Endothelial cell of umbilical vein (primary cell): ENCODE results near the gene PCDH8. TPM values are rescaled to one million over a fixed set of nuclear protein-coding genes. Genes with fewer than 3 reads are reported as not detected.

Experiments
- BruUV-seq: library from RNA; stranded (reverse); fragments of 400-500 nt; replicated peaks from 2 replicates; lab custom pipeline; 2021; lab: Mats Ljungman, UMichigan
- CTCF ChIA-PET: fragments of 300-600, 350-600 bp; sonication (Branson Sonifier 250); formaldehyde crosslinking; loops from one replicate; lab custom pipeline; 2021; ENCODE audit warnings: antibody characterized with exemption, inconsistent platforms; lab: Charles Lee
- POLR2A ChIA-PET: fragments of 300-600, 350-600 bp; sonication (Branson Sonifier 250); formaldehyde crosslinking; loops from one replicate; lab custom pipeline; 2021; ENCODE audit warnings: antibody characterized with exemption, inconsistent platforms; lab: Charles Lee
- DNase-seq: peaks from one replicate; pipeline ENCODE4 v3.0.0-alpha.2; 2011; ENCODE audit warnings: low read depth, low spot score
- FAIRE-seq: peaks from 2 replicates; lab custom pipeline; 2011; peaks lifted over from hg19 to GRCh38; lab: Jason Lieb, UNC
- H2AFZ ChIP-seq: 2 replicates; pipeline ENCODE4 v1.6.0; 2012; ENCODE audit warnings: low read depth, low read length, control low read depth, inconsistent platforms
- H3K27ac ChIP-seq: 2 replicates; pipeline ENCODE4 v1.5.1; 2011; ENCODE audit warnings: low read depth, mild to moderate bottlenecking, control low read depth, low read length, moderate library complexity; ENCODE audit not compliant: insufficient read depth
- H3K27me3 ChIP-seq, 2 experiments: 2 replicates each; pipeline versions ENCODE4 v1.6.0 to v1.6.1; 2011; ENCODE audit warnings: low read length in 2 of 2, mixed read lengths in 1 of 2; ENCODE audit not compliant: control insufficient read depth in 2 of 2, insufficient read depth in 2 of 2
- H3K36me3 ChIP-seq, 2 experiments: 2 replicates in 1 of 2; 3 replicates in 1 of 2; pipeline ENCODE4 v1.5.1; 2011; ENCODE audit warnings: low read length in 2 of 2, mild to moderate bottlenecking in 1 of 2, moderate library complexity in 1 of 2; ENCODE audit not compliant: control insufficient read depth in 2 of 2, insufficient read depth in 2 of 2; ENCODE audit errors: extremely low read depth in 1 of 2
- H3K4me1 ChIP-seq: 3 replicates; pipeline ENCODE4 v1.5.1; 2011; ENCODE audit warnings: mild to moderate bottlenecking, low read length; ENCODE audit not compliant: control insufficient read depth, insufficient read depth; ENCODE audit errors: extremely low read depth
- H3K4me2 ChIP-seq: 2 replicates; pipeline ENCODE4 v1.6.1; 2011; ENCODE audit warnings: low read length, control low read depth, mixed read lengths; ENCODE audit not compliant: insufficient read depth
- H3K4me3 ChIP-seq, 3 experiments: fragments of 200-600 bp in 1 of 3; sonication (generic), shearing (Covaris generic) in 1 of 3; replicated peaks in 1 of 3; 2 replicates each; pipeline ENCODE4 v1.5.1; 2011 to 2016; ENCODE audit warnings: control low read depth in 3 of 3, low read length in 3 of 3, mild to moderate bottlenecking in 2 of 3, inconsistent platforms in 1 of 3, low read depth in 1 of 3, moderate library complexity in 1 of 3; ENCODE audit not compliant: insufficient read depth in 1 of 3
- H3K79me2 ChIP-seq: 2 replicates; pipeline ENCODE4 v1.6.0; 2012; ENCODE audit warnings: low read length, inconsistent platforms; ENCODE audit not compliant: control insufficient read depth, insufficient read depth
- H3K9ac ChIP-seq: replicated peaks from 2 replicates; pipeline ENCODE3; 2011; ENCODE audit warnings: low read length, control low read depth; ENCODE audit not compliant: insufficient read depth; ENCODE audit errors: extremely low read depth
- H3K9me1 ChIP-seq: replicated peaks from 3 replicates; pipeline ENCODE4 v1.6.0; 2011; ENCODE audit warnings: mild to moderate bottlenecking, low read length; ENCODE audit not compliant: control insufficient read depth, insufficient read depth; ENCODE audit errors: extremely low read depth
- H3K9me3 ChIP-seq: replicated peaks from 2 replicates; pipeline ENCODE4 v1.5.1; 2012; ENCODE audit warnings: low read length, inconsistent platforms; ENCODE audit not compliant: control insufficient read depth, insufficient read depth
- H4K20me1 ChIP-seq: replicated peaks from 2 replicates; pipeline ENCODE3; 2011; ENCODE audit warnings: mild to moderate bottlenecking, low read length; ENCODE audit not compliant: control insufficient read depth, insufficient read depth; ENCODE audit errors: extremely low read depth
- EZH2 ChIP-seq: IDR thresholded peaks from 2 replicates; pipeline ENCODE4 v1.6.1; 2012; ENCODE audit warnings: borderline replicate concordance, low read depth, mild to moderate bottlenecking, moderate library complexity, low read length, inconsistent platforms; ENCODE audit not compliant: severe bottlenecking
- FOS ChIP-seq: IDR thresholded peaks from 2 replicates; pipeline ENCODE4 v1.6.1; 2011; ENCODE audit warnings: mild to moderate bottlenecking, low read length, moderate library complexity, borderline replicate concordance; ENCODE audit not compliant: insufficient read depth
- GATA2 ChIP-seq: IDR thresholded peaks from 2 replicates; pipeline ENCODE4 v1.7.0; 2011; ENCODE audit warnings: low read depth, mild to moderate bottlenecking, moderate library complexity, mixed read lengths, low read length; ENCODE audit not compliant: insufficient read length, insufficient read depth
- JUN ChIP-seq: IDR thresholded peaks from 2 replicates; pipeline ENCODE4 v1.6.1; 2011; ENCODE audit warnings: borderline replicate concordance, low read depth; ENCODE audit not compliant: insufficient read length, insufficient read depth
- MYC ChIP-seq: IDR thresholded peaks from one replicate; pipeline ENCODE4 v1.6.1; 2011; ENCODE audit warnings: mild to moderate bottlenecking, low read depth, low read length
- POLR2A ChIP-seq: IDR thresholded peaks from 2 replicates; pipeline ENCODE4 v1.6.1; 2012; ENCODE audit warnings: low read depth, mild to moderate bottlenecking, control low read depth, low read length
- POLR2AphosphoS5 ChIP-seq: IDR thresholded peaks from 2 replicates; pipeline ENCODE4 v1.6.1; 2012; ENCODE audit warnings: low read depth, mild to moderate bottlenecking, control low read depth, low read length, moderate library complexity; ENCODE audit not compliant: insufficient read depth
- dilution Hi-C: fragments of 300-500 bp; cut with MboI; formaldehyde crosslinking; loops from one replicate; pipeline ENCODE4 v1.15.0; 2019; ENCODE audit warnings: low sequenced_read_pairs; ENCODE audit not compliant: extremely low pct_ligation_motif_present
- intact Hi-C: fragments of 100-400 bp; cut with micrococcal nuclease; formaldehyde crosslinking; loops from one replicate; pipeline ENCODE4 v1.10.0; 2022
- polyA plus RNA-seq, 4 experiments: library from polyadenylated mRNA; depleted of rRNA in 3 of 4; stranded (reverse) in 3 of 4; unstranded in 1 of 4; fragments of >200 nt; gene quantifications; 2 replicates each; pipeline versions ENCODE4 v1.2.1 to v1.2.3, GENCODE V29; 2011 to 2012; ENCODE audit warnings: missing spikeins in 1 of 4
- total RNA-seq: library from RNA; stranded (reverse); gene quantifications from 2 replicates; pipeline ENCODE4 v1.2.3, GENCODE V29; 2021
- TF ChIP-seq, protein P1 (sequence below): IDR thresholded peaks from 2 replicates; pipeline ENCODE4 v1.6.1; 2011; ENCODE audit not compliant: insufficient read depth, insufficient read length
- TF ChIP-seq, protein P2 (sequence below), 2 donors: IDR thresholded peaks; 1 replicate in 1 of 2; 2 replicates in 1 of 2; pipeline ENCODE4 v1.5.1; 2011; ENCODE audit warnings: low read length in 2 of 2, mild to moderate bottlenecking in 2 of 2, moderate library complexity in 2 of 2, control low read depth in 1 of 2, inconsistent platforms in 1 of 2, low read depth in 1 of 2; ENCODE audit not compliant: insufficient read depth in 1 of 2; ENCODE audit errors: extremely low read depth in 1 of 2

The PCDH8 gene
- total and polyA plus RNA-seq, 2 donors (not counting 3 experiments of a cell fraction or from before 2014, with no cell fraction given), result not detected

DNA sequence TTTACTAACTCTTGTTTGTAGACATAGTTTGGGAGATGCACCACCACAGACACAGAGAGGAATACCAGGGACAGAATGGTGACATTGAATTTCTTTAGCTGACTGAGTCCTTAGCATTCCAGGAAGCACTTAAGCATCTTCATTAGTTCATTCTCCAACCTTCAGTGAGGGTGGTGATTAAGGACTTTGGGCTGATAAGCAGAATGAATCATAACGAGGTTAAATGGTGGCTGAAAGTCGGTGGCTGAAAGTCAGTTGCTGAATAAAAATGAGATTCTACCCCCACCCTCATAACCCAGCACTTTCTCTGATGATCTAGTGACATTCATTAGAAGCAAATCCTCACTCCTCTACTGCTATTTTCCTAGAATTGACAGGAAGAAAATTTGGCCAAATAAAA, 10.6 kb downstream of the PCDH8 start:
- no peaks in the 10 kb centered on the region for H3K36me3 ChIP-seq
- no peak overlapping the region for H3K9ac ChIP-seq
- FAIRE-seq (no peak), DNase-seq (no peak)
- dilution Hi-C loops (no loop called here), intact Hi-C loops (no loop called here)
- H3K4me3 ChIP-seq, result no peak overlapping the region
- peaks cover 0 to 3% of the 10 kb centered on the region in 2 experiments for H3K27me3 ChIP-seq
- no peaks in the 10 kb centered on the region for H3K9me1 ChIP-seq
- H3K4me2 ChIP-seq, result no peak overlapping the region
- H2AFZ ChIP-seq, result no peak overlapping the region
- TF ChIP-seq POLR2A (no peak), MYC (no peak), GATA2 (no peak), EZH2 (no peak), JUN (no peak), POLR2AphosphoS5 (no peak), FOS (no peak)
- TF ChIP-seq, protein P1, sequence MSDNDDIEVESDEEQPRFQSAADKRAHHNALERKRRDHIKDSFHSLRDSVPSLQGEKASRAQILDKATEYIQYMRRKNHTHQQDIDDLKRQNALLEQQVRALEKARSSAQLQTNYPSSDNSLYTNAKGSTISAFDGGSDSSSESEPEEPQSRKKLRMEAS, result no peak
- TF ChIP-seq, protein P2, sequence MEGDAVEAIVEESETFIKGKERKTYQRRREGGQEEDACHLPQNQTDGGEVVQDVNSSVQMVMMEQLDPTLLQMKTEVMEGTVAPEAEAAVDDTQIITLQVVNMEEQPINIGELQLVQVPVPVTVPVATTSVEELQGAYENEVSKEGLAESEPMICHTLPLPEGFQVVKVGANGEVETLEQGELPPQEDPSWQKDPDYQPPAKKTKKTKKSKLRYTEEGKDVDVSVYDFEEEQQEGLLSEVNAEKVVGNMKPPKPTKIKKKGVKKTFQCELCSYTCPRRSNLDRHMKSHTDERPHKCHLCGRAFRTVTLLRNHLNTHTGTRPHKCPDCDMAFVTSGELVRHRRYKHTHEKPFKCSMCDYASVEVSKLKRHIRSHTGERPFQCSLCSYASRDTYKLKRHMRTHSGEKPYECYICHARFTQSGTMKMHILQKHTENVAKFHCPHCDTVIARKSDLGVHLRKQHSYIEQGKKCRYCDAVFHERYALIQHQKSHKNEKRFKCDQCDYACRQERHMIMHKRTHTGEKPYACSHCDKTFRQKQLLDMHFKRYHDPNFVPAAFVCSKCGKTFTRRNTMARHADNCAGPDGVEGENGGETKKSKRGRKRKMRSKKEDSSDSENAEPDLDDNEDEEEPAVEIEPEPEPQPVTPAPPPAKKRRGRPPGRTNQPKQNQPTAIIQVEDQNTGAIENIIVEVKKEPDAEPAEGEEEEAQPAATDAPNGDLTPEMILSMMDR (IDR thresholded peaks at IDR 0.05; ENCODE audit: extremely low read depth in 1 of 2, insufficient read depth in 1 of 2, low read depth in 1 of 2, low read length in 2 of 2), result no peak
- H3K27ac ChIP-seq, result no peak overlapping the region
- H4K20me1 ChIP-seq, result no peaks in the 10 kb centered on the region
- no TSS peak for BruUV-seq
- POLR2A ChIA-PET, result no interaction called here
- H3K9me3 ChIP-seq, result no peaks in the 10 kb centered on the region
- CTCF ChIA-PET, result no interaction called here
- H3K79me2 ChIP-seq, result no peaks in the 10 kb centered on the region
- no peaks in the 10 kb centered on the region for H3K4me1 ChIP-seq
